Motor neuron (in vitro differentiated cells): ENCODE measurements around the gene CMTR1. TPM values are rescaled to one million over a fixed set of nuclear protein-coding genes. Genes with fewer than 3 reads are reported as not detected.

Experiments
- ATAC-seq, 8 experiments: fragments of 200-7000 bp; cut with Tn5 transposase; replicated peaks in 6 of 8; 2 replicates each; pipeline ENCODE4 v1.8.0; 2021; ENCODE audit warnings: mild to moderate bottlenecking in 8 of 8, moderate library complexity in 8 of 8
- H3K27ac ChIP-seq, 2 donors: fragments of 250-450 bp; sonication (Bioruptor Pico); 2 replicates each; pipeline ENCODE4 v1.9.0; 2021; ENCODE audit warnings: antibody characterized with exemption in 2 of 2, mild to moderate bottlenecking in 2 of 2, moderate library complexity in 1 of 2
- H3K4me1 ChIP-seq, 2 donors: fragments of 250-450 bp; sonication (Bioruptor Pico); replicated peaks in 1 of 2; 2 replicates each; pipeline ENCODE4 v1.6.1; 2021; ENCODE audit warnings: antibody characterized with exemption in 2 of 2, mild to moderate bottlenecking in 2 of 2, moderate library complexity in 1 of 2
- H3K4me3 ChIP-seq, 5 donors: fragments of 250-450 bp; sonication (Bioruptor Pico); 2 replicates each; pipeline ENCODE4 v1.9.0; 2021; ENCODE audit warnings: antibody characterized with exemption in 5 of 5, mild to moderate bottlenecking in 5 of 5, moderate library complexity in 4 of 5
- WGBS, 10 experiments: fragments of 450-650 bp; shearing (Covaris generic); methylation state at CpG; one replicate each; pipeline ENCODE4 v1.0.0; 2022; 5-methylcytosine and 5-hydroxymethylcytosine counted together
- in situ Hi-C, 9 experiments: fragments of 400-800 bp; cut with MboI; loops; one replicate each; pipeline ENCODE4 v1.15.0; 2021; ENCODE audit warnings: low sequenced_read_pairs in 9 of 9, low pct_unique_long_range_greater_than_20kb in 2 of 9; ENCODE audit not compliant: unreplicated experiment in 9 of 9
- total RNA-seq, 8 experiments: library from RNA; unstranded; fragments of 300-600 nt; gene quantifications; 2 replicates each; pipeline versions ENCODE4 v1.2.3 to v1.2.4, GENCODE V29; 2022

CMTR1 gene
- total RNA-seq, 8 experiments from 2014 or later, result 24.8 to 43.3 (median 32.9) TPM

DNA sequence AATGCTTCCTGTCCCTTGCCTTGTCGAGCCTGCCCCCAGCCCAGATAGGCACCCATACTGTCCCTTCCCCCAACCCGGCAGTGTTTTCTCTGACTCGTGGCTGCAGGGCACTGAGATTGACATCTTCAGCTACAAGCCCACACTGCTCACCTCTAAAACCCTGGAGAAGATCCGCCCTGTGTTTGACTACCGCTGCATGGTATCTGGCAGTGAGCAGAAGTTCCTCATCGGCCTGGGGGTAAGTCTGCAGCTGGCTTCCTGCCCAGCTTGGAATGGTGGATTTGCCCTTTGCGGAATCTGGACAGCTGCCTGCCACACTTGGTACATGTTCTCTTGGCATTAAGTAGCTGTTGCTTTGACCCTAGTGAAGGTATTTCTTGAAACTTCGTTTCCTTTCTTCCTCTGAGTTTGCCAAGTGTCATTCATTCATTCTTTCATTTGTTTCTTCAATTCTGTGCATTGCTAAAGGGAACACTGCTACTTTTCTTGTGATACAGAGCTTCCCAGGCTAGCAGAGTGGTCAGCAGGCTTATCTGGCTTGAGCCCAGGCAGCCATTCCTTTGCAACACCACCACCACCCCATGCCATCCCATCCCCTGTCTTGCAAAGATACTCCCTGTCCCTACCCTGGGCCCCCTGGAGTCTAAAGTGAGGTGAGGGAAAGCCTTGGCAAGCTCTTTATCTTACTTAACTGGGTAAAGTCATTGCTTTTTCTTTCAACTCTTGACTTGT, 40.5 kb downstream of the CMTR1 start:
- ATAC-seq, result peak in 2 of 8 experiments; percentile 78
- no peak overlapping the region for H3K27ac ChIP-seq

DNA sequence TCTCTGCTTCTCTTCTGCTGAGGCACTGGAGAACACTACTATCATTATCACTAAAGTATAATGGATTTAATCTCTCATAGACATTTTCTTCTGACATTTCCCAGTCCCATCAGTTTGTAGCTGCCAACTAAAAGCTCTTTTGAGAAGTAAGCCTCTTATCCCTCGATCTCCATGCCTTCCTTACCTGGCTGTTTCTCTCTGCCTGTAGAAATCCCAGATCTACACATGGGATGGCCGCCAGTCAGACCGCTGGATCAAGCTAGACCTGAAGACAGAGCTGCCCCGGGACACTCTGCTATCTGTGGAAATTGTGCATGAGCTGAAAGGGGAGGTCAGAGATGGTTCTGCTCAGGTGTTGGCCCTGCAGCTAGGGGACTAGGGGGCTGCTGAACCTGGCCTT, 41.3 kb downstream of the CMTR1 start:
- peaks cover 14 to 25% of the 10 kb centered on the region in 2 donors for H3K4me1 ChIP-seq
- H3K27ac ChIP-seq, result no peak overlapping the region
- in situ Hi-C loops, result loop anchor here in 1 of 9 experiments (25.0 kb wide), 1 partner anchor 213 kb away; the partner anchor contains the start of gene MDGA1
- ATAC-seq, result no peak
- H3K4me3 ChIP-seq, result no peak overlapping the region
- WGBS, 10 experiments, result 67 to 100% (median 87%) methylated on average over 1 to 2 of the region's 4 CpGs; no CpG with 5 or more reads in 4 of the 10 experiments

More for the DNA sequence above, 40.5 kb downstream of the CMTR1 start:
- H3K4me3 ChIP-seq, result no peak overlapping the region
- WGBS, 10 experiments, result 58 to 96% (median 74%) methylated on average over 1 to 6 of the region's 8 CpGs; no CpG with 5 or more reads in 3 of the 10 experiments
- peaks cover 14 to 21% of the 10 kb centered on the region in 2 donors for H3K4me1 ChIP-seq
- in situ Hi-C loops, result loop anchor here in 1 of 9 experiments (25.0 kb wide), 1 partner anchor 214 kb away; the partner anchor contains the start of gene MDGA1

DNA sequence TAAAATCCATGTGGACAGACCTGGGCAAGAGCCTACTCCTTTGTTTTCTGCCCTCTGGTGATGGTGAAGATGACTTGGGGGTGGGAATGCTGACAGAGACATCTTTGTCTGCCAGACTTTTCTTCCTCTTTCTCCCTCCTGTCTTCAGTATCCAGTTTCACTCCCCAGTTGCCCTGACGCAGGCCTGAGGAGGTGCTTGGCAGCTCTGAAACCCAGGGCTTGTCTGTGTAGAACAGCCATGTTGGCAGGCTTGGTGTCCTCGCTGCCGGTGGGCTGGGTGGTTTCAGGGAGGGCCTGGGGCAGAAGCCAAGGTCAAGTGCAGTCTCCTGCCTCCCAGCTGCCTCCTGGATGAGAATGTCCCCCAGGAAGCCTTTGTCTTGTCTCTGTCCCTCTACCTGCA, 44.2 kb downstream of the CMTR1 start:
- no peak for ATAC-seq
- 10 to 100% (median 100%) methylated on average over 1 to 2 of the region's 3 CpGs; no CpG with 5 or more reads in 5 of the 10 experiments for WGBS, 10 experiments
- Histone ChIP-seq H3K4me3 (no peak overlapping the region), H3K4me1 (peaks cover 40 to 52% of the 10 kb centered on the region in 2 donors), H3K27ac (peak overlapping the region; percentile 72 to 83)
- in situ Hi-C loops, result loop anchor here in 4 of 9 experiments (25.0 kb wide), 1 partner anchor 210 kb away; the partner anchor contains the start of gene MDGA1 (in 4 of the 4)

DNA sequence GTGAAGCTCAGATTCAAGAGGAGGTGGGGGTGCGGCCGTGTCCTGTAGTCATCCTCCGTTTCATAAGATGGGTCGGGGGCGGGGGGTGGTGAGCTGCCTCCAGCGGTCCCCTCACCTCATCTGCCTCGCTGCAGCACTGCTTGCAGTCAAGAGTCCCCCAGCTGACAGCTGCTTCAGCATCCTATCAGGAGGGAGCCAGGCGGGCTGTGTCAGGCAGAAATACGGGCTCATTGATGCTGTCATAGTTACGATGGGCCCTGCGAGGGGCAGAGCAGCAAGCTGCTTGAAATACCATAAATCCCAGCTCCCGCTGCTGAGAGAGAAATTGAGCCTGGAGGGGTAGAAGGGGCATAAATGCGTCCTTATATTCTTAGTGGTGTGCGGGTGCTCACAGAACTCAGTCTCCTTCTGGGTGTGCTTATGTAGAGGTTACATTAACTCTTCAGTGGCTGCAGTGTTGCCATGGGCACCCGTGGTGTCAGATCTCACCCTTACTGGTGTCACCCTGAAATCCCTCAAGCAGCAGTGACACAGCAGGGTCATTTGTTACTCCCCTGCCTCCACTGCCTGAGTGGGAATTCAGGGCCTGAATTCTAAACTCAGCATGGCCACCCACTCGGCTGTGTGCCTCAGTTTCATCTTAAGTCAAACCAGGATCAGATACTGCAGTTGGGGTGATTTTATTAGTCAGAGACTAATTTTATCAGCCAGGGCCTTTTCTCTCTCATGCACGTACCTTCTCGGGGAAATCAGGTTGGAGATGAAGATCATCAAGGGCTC, 44.8 kb downstream of the CMTR1 start:
- peak overlapping the region; percentile 73 to 83 for H3K27ac ChIP-seq
- WGBS, 10 experiments, result 40 to 100% (median 55%) methylated on average over 1 to 5 of the region's 18 CpGs; no CpG with 5 or more reads in 2 of the 10 experiments
- peak in 5 of 8 experiments; percentile 24 to 45 (median 33) for ATAC-seq
- H3K4me3 ChIP-seq, result no peak overlapping the region
- in situ Hi-C loops, result loop anchor here in 4 of 9 experiments (25.0 kb wide), 1 partner anchor 209 kb away; the partner anchor contains the start of gene MDGA1 (in 4 of the 4)
- peaks cover 46 to 59% of the 10 kb centered on the region in 2 donors for H3K4me1 ChIP-seq

DNA sequence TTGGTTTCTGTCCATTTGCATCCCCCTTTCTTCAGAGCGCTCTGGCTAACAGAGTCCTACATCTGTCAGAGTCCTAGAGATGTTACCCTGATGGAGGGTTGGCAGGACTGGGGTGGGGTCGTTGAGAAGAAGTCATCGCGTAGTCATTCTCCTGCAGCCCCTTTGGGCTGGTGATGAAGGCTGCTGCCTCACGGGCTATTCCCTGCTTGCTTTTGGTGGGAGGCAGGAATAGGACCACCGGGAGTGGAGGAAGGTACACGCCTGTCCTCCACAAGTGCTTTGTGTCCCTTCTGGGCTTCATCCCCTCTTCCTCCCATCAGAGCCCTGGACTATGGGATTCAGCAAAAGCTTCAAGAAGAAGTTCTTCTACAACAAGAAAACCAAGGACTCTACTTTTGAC, 45.8 kb downstream of the CMTR1 start:
- 76 to 100% (median 97%) methylated on average over 2 to 7 of the region's 7 CpGs; no CpG with 5 or more reads in 6 of the 10 experiments for WGBS, 10 experiments
- ATAC-seq, result no peak
- in situ Hi-C loops, result loop anchor here in 4 of 9 experiments (25.0 kb wide), 1 partner anchor 208 kb away; the partner anchor contains the start of gene MDGA1 (in 4 of the 4)
- no peak overlapping the region for H3K4me3 ChIP-seq
- H3K27ac ChIP-seq, result no peak overlapping the region
- H3K4me1 ChIP-seq, result peaks cover 56 to 68% of the 10 kb centered on the region in 2 donors

DNA sequence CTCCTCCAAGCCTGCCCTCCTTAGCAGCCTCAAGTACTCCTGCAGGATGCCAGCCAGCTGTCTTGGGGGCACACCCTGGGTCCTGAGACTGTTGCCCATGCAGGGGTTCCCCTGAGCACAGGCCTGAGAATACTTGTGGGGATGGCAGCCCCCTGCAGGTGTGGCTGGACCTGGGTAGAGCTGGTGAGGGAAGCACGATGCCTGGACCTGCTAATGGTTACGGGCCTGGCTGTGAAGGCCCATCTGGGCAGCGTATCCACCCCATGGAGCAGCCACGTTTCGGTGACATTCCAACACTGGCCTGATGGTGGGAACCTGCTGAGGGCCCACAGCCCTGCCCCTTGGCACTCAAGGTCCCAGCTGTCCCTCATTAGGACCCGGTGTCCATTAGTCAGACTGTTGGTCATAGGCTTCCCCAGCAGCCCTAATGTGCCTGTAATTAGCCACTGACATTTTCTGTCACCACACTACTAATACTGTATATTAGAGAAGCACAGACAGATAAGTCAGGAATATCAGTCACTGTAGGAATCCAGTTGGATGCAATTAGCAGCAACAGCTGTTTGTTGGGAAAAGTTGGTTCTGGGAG, 46.3 kb downstream of the CMTR1 start:
- H3K4me3 ChIP-seq, result no peak overlapping the region
- no peak overlapping the region for H3K27ac ChIP-seq
- H3K4me1 ChIP-seq, result peaks cover 61 to 74% of the 10 kb centered on the region in 2 donors
- no peak for ATAC-seq
- 90 to 100% (median 100%) methylated on average over 1 to 4 of the region's 6 CpGs; no CpG with 5 or more reads in 5 of the 10 experiments for WGBS, 10 experiments
- in situ Hi-C loops, result loop anchor here in 4 of 9 experiments (25.0 kb wide), 1 partner anchor 208 kb away; the partner anchor contains the start of gene MDGA1 (in 4 of the 4)

DNA sequence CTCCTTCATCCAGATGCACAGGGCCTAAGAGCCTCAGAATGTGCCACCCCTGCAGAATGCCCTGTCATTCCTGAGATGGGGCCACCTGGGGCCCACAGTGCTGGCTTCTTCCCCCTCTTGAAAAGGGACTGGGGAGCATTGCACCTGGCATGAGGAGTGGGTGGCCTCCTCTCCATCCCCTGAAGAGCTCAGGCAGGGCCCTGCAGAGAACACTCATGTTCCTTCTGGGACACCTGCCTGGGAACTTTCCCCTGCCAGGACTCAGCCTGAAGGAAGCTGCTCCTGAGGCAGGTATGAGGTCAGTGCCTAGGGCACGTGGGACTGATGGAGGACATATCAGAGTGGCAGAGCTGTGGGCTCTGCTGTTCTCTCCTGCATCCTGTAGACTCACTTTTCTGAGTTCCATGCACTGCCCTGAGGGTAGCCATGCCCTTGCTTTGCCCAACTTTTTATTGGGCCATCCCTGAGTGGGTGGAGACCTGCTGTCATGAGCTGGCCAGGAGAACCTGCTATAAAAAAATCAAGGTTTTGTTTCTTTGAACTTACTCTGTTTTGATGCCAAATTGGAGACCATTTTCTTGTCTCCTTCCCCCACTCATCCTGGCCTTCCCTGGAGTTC, 47.2 kb downstream of the CMTR1 start:
- WGBS, 10 experiments, result 86% methylated on average over 1 of the region's 1 CpG; no CpG with 5 or more reads in 8 of the 10 experiments
- H3K4me3 ChIP-seq, result no peak overlapping the region
- in situ Hi-C loops, result loop anchor here in 4 of 9 experiments (25.0 kb wide), 1 partner anchor 207 kb away; the partner anchor contains the start of gene MDGA1 (in 4 of the 4)
- ATAC-seq, result no peak
- peak overlapping the region; percentile 63 to 80 for H3K27ac ChIP-seq
- peaks cover 70 to 82% of the 10 kb centered on the region in 2 donors for H3K4me1 ChIP-seq

DNA sequence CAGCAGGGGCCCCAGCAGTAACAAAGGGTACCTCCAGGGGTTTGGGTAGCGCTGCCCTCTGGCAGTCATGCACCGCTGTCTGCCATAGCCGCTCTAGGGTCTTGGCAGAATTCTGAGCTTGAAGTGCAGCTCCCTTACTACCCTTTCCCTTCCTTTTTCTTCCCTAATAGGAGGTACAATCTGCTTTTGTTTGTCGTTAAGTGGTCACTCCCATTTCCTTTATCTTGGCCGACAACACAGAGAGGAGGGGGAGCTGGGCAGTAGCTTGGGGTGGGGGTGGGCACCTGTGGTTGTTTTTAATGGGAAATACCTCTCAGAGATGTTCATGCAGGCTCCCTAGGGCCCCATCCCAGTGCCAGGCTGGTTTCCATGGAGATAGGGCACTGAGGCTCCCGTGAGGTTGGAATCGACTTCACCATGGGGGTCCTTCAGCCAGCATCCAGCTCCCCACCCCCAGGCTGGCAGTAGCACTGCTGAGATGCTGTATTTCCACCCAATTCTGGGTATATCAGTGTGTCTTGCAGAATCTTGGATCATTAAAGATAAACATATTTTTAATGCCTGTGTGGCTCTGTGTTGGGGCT, 48.0 kb downstream of the CMTR1 start:
- WGBS, 10 experiments, result 0 to 100% (median 43%) methylated on average over 1 to 4 of the region's 7 CpGs; no CpG with 5 or more reads in 3 of the 10 experiments
- in situ Hi-C loops, result loop anchor here in 4 of 9 experiments (25.0 kb wide), 1 partner anchor 206 kb away; the partner anchor contains the start of gene MDGA1 (in 4 of the 4)
- H3K4me3 ChIP-seq, result no peak overlapping the region
- peaks cover 72 to 85% of the 10 kb centered on the region in 2 donors for H3K4me1 ChIP-seq
- H3K27ac ChIP-seq, result peak overlapping the region; percentile 63 to 80
- no peak for ATAC-seq

DNA sequence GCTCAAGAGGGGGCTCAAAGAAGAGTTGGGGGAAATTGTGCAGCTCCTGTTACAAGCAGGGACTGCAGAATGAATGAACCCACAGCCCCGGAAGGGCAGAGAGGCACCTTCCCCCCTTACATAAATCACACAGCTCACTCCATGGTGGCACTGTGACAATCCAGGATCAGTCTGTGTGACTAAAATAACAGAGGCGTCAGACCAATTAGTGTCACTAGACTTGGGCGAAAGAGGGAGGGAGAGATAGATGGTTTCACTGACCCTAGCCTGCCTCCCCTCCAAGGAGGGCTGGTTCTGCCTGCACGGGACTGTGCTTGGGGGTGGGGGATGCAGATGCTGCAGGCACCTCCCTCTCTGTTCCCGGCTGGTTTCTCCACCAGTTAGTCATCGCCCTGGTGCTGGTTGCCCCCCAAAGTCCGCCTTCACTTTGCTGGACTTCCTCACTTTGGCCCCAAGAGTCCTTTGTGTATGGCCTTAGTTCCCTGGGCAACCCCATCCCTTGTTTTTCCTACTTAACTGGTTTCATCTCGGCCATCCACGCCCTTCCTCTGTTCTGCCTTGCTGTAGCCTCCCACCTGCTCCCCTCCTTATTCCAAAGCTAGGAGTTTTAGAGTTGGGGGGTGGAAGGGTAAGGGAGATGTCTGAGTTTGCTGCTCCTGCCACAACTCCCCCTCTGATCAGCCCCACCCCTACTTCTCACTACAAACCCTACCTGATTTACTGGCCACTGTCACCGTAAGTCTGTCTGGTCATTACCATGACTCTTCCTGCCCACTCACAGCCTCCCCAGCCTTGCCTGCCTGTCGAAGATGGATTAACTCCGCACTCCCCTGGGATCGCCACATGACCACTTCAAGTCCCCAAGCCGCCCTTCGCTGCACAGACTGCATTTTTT, 48.9 kb downstream of the CMTR1 start:
- peak in 5 of 8 experiments; percentile 73 to 79 (median 78) for ATAC-seq
- WGBS, 10 experiments, result 0 to 63% (median 0%) methylated on average over 1 to 10 of the region's 15 CpGs; no CpG with 5 or more reads in 3 of the 10 experiments
- H3K4me1 ChIP-seq, result peaks cover 71 to 80% of the 10 kb centered on the region in 2 donors
- in situ Hi-C loops, result loop anchor here in 4 of 9 experiments (25.0 kb wide), 1 partner anchor 205 kb away; the partner anchor contains the start of gene MDGA1 (in 4 of the 4)
- peak overlapping the region; percentile 73 to 80 for H3K27ac ChIP-seq
- H3K4me3 ChIP-seq, result no peak overlapping the region

DNA sequence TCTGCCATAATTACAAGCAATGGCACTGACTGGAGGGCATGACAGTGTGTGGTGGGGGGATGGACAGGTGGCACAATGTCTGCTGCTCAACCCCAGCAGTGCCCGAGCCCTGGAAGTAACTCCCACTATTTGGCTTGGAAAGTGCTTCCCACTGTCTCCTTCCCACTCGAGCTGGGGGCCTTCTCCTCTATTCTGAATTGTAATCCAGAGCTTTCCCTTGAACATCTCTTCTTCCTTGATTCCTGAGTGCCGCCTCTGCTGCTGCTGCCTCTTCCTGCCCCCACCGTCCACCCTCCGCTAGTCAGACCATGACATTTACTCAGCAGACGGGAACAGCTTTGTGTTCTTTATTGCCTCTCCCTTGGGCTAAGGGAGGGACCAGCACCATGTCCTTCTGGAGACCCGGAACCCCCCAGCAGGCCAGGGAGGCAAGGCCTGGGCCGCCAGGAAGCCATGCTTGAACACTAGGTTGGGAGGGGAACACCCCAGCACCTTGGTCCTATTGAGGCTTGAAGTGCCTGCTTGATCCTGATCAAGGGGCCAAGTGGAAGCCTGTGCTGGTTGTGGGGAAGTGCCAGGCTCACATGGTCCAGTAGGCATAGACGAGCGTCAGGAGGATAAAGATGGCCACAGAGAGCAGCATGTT, 49.7 kb downstream of the CMTR1 start:
- Histone ChIP-seq H3K27ac (peak overlapping the region; percentile 73 to 80), H3K4me3 (no peak overlapping the region), H3K4me1 (peaks cover 66 to 80% of the 10 kb centered on the region in 2 donors)
- WGBS, 10 experiments, result 40 to 100% (median 60%) methylated on average over 1 to 5 of the region's 10 CpGs; no CpG with 5 or more reads in 2 of the 10 experiments
- ATAC-seq, result peak in 4 of 8 experiments; percentile 0 to 9 (median 3)
- in situ Hi-C loops, result loop anchor here in 4 of 9 experiments (25.0 kb wide), 1 partner anchor 205 kb away; the partner anchor contains the start of gene MDGA1 (in 4 of the 4)
